Right lobe of liver (tissue), 6 donors: Measurements from ENCODE around the gene GIT2. TPM values are rescaled to one million over a fixed set of nuclear protein-coding genes. Genes with fewer than 3 reads are reported as not detected.

Experiments used
- ATAC-seq, 4 donors: fragments of 200-7000 bp; cut with Tn5 transposase; one replicate each; pipeline ENCODE4 v1.9.1; 2020; ENCODE audit warnings: mild to moderate bottlenecking in 4 of 4, moderate library complexity in 4 of 4
- DNase-seq, 3 donors: peaks; one replicate each; pipeline ENCODE4 v3.0.0-alpha.2; 2020
- H3K27ac ChIP-seq, 3 donors: fragments of 200-600 bp; one replicate each; pipeline ENCODE4 v1.8.0; 2022
- H3K27me3 ChIP-seq, 2 donors: fragments of 200-600 bp; one replicate each; pipeline ENCODE4 v1.8.0; 2022
- H3K36me3 ChIP-seq, 4 donors: fragments of 200-600 bp; sonication (generic) in 1 of 4; one replicate each; pipeline versions ENCODE4 v1.5.1 to v1.8.0; 2017 to 2022; ENCODE audit warnings: control low read depth in 1 of 4
- H3K4me1 ChIP-seq, 4 donors: fragments of 200-600 bp; sonication (generic) in 1 of 4; one replicate each; pipeline versions ENCODE4 v1.5.1 to v1.8.0; 2017 to 2022; ENCODE audit warnings: control low read depth in 1 of 4
- H3K4me3 ChIP-seq, 3 donors: fragments of 200-600 bp; one replicate each; pipeline ENCODE4 v1.8.0; 2022
- H3K9me3 ChIP-seq, 4 donors: fragments of 200-600 bp; sonication (generic) in 1 of 4; one replicate each; pipeline versions ENCODE4 v1.5.1 to v1.8.0; 2017 to 2022; ENCODE audit warnings: control low read depth in 1 of 4
- POLR2A ChIP-seq: fragments of 450-650 bp; IDR thresholded peaks from one replicate; pipeline ENCODE4 v1.6.1; 2017; ENCODE audit warnings: antibody characterized with exemption, mild to moderate bottlenecking
- WGBS: methylation state at CpG from one replicate; pipeline ENCODE4 v1.1.6; 2018; ENCODE audit warnings: low coverage, low lambda C conversion rate; ENCODE audit not compliant: insufficient coverage; ENCODE audit errors: missing lambda C conversion rate; 5-methylcytosine and 5-hydroxymethylcytosine counted together
- intact Hi-C, 2 donors: fragments of 100-400 bp; cut with DNase I; formaldehyde crosslinking; loops; one replicate each; pipeline versions ENCODE4 v1.11.2 to v1.14.1; 2022
- total RNA-seq, 6 experiments: library from RNA; depleted of rRNA in 2 of 6; stranded (reverse); fragments of >200 nt in 2 of 6; fragmentation: NEBNext Ultra II Directional in 3 of 6; extraction: Animal tissue kit (Norgen Biotek cat#: 25700) in 3 of 6; gene quantifications; one replicate each; pipeline versions ENCODE4 v1.1.0 to v1.2.4, GENCODE V29; 2016 to 2023
- TF ChIP-seq, protein P1 (sequence below), 4 donors: fragments of 200-600 bp in 3 of 4; fragments of 450-650 bp in 1 of 4; IDR thresholded peaks; one replicate each; pipeline versions ENCODE4 v1.5.1 to v1.8.0; 2016 to 2022; ENCODE audit warnings: antibody characterized with exemption in 4 of 4, mild to moderate bottlenecking in 2 of 4
- donor health status: DM: no; HTN: yes; CAD: no.
- donor health status: DM: no; HTN: no; CAD: no.
- donor health status: DM: no; HTN: no; CAD: no.
- donor health status: DM: no; HTN: yes; CAD: no.
- donor health status: DM: no; HTN: yes; CAD: no.

The GIT2 gene
- total RNA-seq, 6 experiments from 2014 or later, result 13.3 to 24.8 (median 16.8) TPM

DNA sequence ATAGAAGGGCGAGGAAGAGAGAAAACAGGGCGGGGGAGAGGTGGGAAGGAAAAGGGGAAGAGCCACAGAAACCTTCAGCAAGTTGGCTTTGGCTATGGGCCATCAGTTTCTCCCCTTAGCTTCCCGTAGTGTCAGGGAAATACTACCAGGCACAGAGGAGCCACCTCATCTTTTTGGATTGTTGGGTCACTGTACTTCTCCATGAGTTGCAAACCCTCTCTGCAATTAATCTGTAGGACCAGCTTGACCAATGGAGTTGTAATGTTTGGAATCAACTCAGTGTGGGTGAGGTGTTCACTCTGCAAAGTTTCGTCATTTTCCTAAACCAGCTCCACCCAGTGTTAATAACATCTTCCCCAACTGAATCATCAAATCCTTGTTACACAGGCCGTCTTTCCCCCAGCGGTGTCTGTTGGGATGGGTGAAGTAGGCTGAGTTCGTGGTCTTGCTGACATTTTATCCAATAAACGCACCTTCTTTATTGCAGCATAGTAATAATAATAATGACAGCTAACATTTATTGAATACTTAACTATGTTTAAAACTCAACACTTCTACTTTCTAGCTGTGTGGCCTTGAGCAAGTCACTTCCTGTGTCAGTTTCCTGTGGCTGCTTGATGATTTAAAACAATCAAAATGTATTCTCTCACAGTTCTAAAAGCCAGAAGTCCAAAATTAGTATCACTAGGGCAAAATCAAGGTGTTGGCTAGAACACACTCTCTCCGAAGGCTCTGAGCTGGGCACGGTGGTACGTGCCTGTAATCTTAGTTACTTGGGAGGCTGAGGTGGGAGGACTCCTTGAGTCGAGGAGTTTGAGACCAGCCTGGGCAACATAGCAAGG is 107.8 kb downstream of the GIT2 start:
- Histone ChIP-seq H3K4me3 (no peak overlapping the region), H3K9me3 (no peaks in the 10 kb centered on the region), H3K4me1 (no peaks in the 10 kb centered on the region), H3K36me3 (no peaks in the 10 kb centered on the region), H3K27ac (no peak overlapping the region), H3K27me3 (no peaks in the 10 kb centered on the region)
- DNase-seq (no peak), ATAC-seq (peak; percentile 37 to 55 (median 50))
- WGBS, result 57% methylated on average over 12 of the region's 12 CpGs
- intact Hi-C loops, result no loop called here
- TF ChIP-seq, protein P1, sequence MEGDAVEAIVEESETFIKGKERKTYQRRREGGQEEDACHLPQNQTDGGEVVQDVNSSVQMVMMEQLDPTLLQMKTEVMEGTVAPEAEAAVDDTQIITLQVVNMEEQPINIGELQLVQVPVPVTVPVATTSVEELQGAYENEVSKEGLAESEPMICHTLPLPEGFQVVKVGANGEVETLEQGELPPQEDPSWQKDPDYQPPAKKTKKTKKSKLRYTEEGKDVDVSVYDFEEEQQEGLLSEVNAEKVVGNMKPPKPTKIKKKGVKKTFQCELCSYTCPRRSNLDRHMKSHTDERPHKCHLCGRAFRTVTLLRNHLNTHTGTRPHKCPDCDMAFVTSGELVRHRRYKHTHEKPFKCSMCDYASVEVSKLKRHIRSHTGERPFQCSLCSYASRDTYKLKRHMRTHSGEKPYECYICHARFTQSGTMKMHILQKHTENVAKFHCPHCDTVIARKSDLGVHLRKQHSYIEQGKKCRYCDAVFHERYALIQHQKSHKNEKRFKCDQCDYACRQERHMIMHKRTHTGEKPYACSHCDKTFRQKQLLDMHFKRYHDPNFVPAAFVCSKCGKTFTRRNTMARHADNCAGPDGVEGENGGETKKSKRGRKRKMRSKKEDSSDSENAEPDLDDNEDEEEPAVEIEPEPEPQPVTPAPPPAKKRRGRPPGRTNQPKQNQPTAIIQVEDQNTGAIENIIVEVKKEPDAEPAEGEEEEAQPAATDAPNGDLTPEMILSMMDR (IDR thresholded peaks at IDR 0.05), result no peak
- TF ChIP-seq POLR2A, result no peak

DNA sequence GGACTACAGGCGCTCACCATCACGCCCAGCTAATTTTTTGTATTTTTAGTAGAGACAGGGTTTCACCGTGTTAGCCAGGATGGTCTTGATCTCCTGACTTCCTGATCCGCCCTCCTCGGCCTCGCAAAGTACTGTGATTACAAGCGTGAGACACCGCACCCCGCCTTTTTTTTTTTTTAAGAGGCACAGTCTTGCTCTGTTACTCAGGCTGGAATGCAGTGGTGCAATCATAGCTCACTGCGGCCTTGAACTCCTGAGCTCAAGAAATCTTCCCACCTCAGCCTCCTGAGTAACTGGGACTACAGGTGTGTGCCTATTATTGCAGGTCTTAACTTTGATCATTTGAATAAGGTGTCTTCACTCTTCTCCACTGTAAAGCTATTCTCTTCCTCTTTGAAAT is 110.6 kb downstream of the GIT2 start:
- intact Hi-C loops, result no loop called here
- no peaks in the 10 kb centered on the region for H3K9me3 ChIP-seq
- WGBS, result 92% methylated on average over 3 of the region's 10 CpGs
- peaks cover 0 to 4% (median 0%) of the 10 kb centered on the region in 4 donors for H3K4me1 ChIP-seq
- no peak for TF ChIP-seq POLR2A
- TF ChIP-seq, protein P1 (IDR thresholded peaks at IDR 0.05), result no peak
- no peak overlapping the region for H3K4me3 ChIP-seq
- no peak for ATAC-seq
- H3K27ac ChIP-seq, result no peak overlapping the region
- no peaks in the 10 kb centered on the region for H3K27me3 ChIP-seq
- DNase-seq, result no peak
- H3K36me3 ChIP-seq, result no peaks in the 10 kb centered on the region

- Histone ChIP-seq H3K27ac (no peak overlapping the region), H3K27me3 (no peaks in the 10 kb centered on the region), H3K4me1 (peaks cover 0 to 11% (median 5%) of the 10 kb centered on the region in 4 donors), H3K4me3 (no peak overlapping the region), H3K36me3 (no peaks in the 10 kb centered on the region), H3K9me3 (no peaks in the 10 kb centered on the region)
- intact Hi-C loops, result no loop called here
- DNase-seq, result no peak
- TF ChIP-seq, protein P1 (IDR thresholded peaks at IDR 0.05), result no peak
- no peak for TF ChIP-seq POLR2A
- WGBS, result 28% methylated on average over 2 of the region's 4 CpGs
- ATAC-seq, result no peak
Observed at GRCh38 chr12:109883461-109883860, 112.7 kb downstream of the GIT2 start.

- intact Hi-C loops, result no loop called here
- H3K36me3 ChIP-seq, result no peaks in the 10 kb centered on the region
- no peak for DNase-seq
- no peak overlapping the region for H3K4me3 ChIP-seq
- peaks cover 0 to 11% (median 5%) of the 10 kb centered on the region in 4 donors for H3K4me1 ChIP-seq
- TF ChIP-seq POLR2A, result no peak
- TF ChIP-seq, protein P1 (IDR thresholded peaks at IDR 0.05), result no peak
- no peak overlapping the region for H3K27ac ChIP-seq
- WGBS, result 93% methylated on average over 2 of the region's 2 CpGs
- H3K9me3 ChIP-seq, result no peaks in the 10 kb centered on the region
- ATAC-seq, result no peak
- H3K27me3 ChIP-seq, result no peaks in the 10 kb centered on the region
Observed at GRCh38 chr12:109881752-109882151, 114.4 kb downstream of the GIT2 start.
